Peyer's patch (tissue), 4 donors: ENCODE measurements around the gene SLC39A11. TPM values are rescaled to one million over a fixed set of nuclear protein-coding genes. Genes with fewer than 3 reads are reported as not detected.

ENCODE experiments used
- DNase-seq, 3 donors: peaks; one replicate each; pipeline ENCODE4 v3.0.0-alpha.2; 2017 to 2019
- H3K27ac ChIP-seq, 4 donors: fragments of 200-600 bp; sonication (generic); one replicate each; pipeline ENCODE4 v1.5.1; 2016 to 2019
- H3K27me3 ChIP-seq, 2 donors: fragments of 200-600 bp; sonication (generic); one replicate each; pipeline ENCODE4 v1.5.1; 2019
- H3K36me3 ChIP-seq, 3 donors: fragments of 200-600 bp; sonication (generic); one replicate each; pipeline ENCODE4 v1.5.1; 2016 to 2019
- H3K4me1 ChIP-seq, 4 donors: fragments of 200-600 bp; sonication (generic); one replicate each; pipeline ENCODE4 v1.5.1; 2016 to 2019
- H3K4me3 ChIP-seq, 4 donors: fragments of 200-600 bp; sonication (generic); 1 replicate in 3 of 4; 2 replicates in 1 of 4; pipeline ENCODE4 v1.5.1; 2016 to 2019; ENCODE audit warnings: mild to moderate bottlenecking in 1 of 4
- H3K9me3 ChIP-seq, 4 donors: fragments of 200-600 bp; sonication (generic); one replicate each; pipeline ENCODE4 v1.5.1; 2016 to 2019; ENCODE audit warnings: mild to moderate bottlenecking in 1 of 4
- CTCF ChIP-seq, 6 experiments: fragments of 450-650 bp in 4 of 6; fragments of 200-600 bp in 2 of 6; sonication (generic) in 1 of 6; IDR thresholded peaks; one replicate each; pipeline ENCODE4 v1.5.1; 2017 to 2019; ENCODE audit warnings: antibody characterized with exemption in 6 of 6, mild to moderate bottlenecking in 3 of 6, moderate library complexity in 1 of 6
- POLR2A ChIP-seq, 2 donors: fragments of 450-650 bp; IDR thresholded peaks; one replicate each; pipeline ENCODE4 v1.5.1; 2017; ENCODE audit warnings: antibody characterized with exemption in 2 of 2, mild to moderate bottlenecking in 2 of 2, moderate library complexity in 2 of 2
- total RNA-seq, 4 donors: library from RNA; depleted of rRNA; stranded (reverse); fragments of >200 nt; gene quantifications; one replicate each; pipeline ENCODE4 v1.1.0, GENCODE V29; 2016

SLC39A11 gene
- total RNA-seq, 4 donors from 2014 or later, result 39.9 to 91.6 (median 45.7) TPM

GRCh38 chr17:72878975-72879660, 213.4 kb downstream of the SLC39A11 start:
- no peak for DNase-seq
- Histone ChIP-seq H3K27ac (peak overlapping the region in 1 of 4 donors; percentile 50), H3K36me3 (peaks cover 0 to 17% (median 0%) of the 10 kb centered on the region in 3 donors), H3K9me3 (peaks cover 0 to 19% (median 10%) of the 10 kb centered on the region in 4 donors), H3K4me1 (peaks cover 0 to 2% (median 0%) of the 10 kb centered on the region in 4 donors), H3K27me3 (no peaks in the 10 kb centered on the region), H3K4me3 (no peak overlapping the region)
- TF ChIP-seq CTCF (IDR thresholded peaks at IDR 0.05) (no peak), POLR2A (IDR thresholded peaks at IDR 0.05) (no peak)

- Histone ChIP-seq H3K9me3 (peaks cover 0 to 19% (median 10%) of the 10 kb centered on the region in 4 donors), H3K4me3 (no peak overlapping the region), H3K27me3 (no peaks in the 10 kb centered on the region), H3K4me1 (peaks cover 0 to 2% (median 0%) of the 10 kb centered on the region in 4 donors), H3K27ac (no peak overlapping the region), H3K36me3 (peaks cover 0 to 10% (median 0%) of the 10 kb centered on the region in 3 donors)
- TF ChIP-seq CTCF (IDR thresholded peaks at IDR 0.05), result no peak
- no peak for TF ChIP-seq POLR2A (IDR thresholded peaks at IDR 0.05)
- DNase-seq, result no peak
Measured at GRCh38 chr17:72877348-72877747, 215.1 kb downstream of the SLC39A11 start.

GRCh38 chr17:72876413-72876812, 216.1 kb downstream of the SLC39A11 start:
- peaks cover 0 to 2% (median 0%) of the 10 kb centered on the region in 4 donors for H3K4me1 ChIP-seq
- TF ChIP-seq CTCF (IDR thresholded peaks at IDR 0.05) (no peak), POLR2A (IDR thresholded peaks at IDR 0.05) (no peak)
- H3K36me3 ChIP-seq, result peaks cover 0 to 10% (median 0%) of the 10 kb centered on the region in 3 donors
- DNase-seq, result no peak
- H3K27me3 ChIP-seq, result no peaks in the 10 kb centered on the region
- peaks cover 0 to 19% (median 10%) of the 10 kb centered on the region in 4 donors for H3K9me3 ChIP-seq
- no peak overlapping the region for H3K27ac ChIP-seq
- no peak overlapping the region for H3K4me3 ChIP-seq

GRCh38 chr17:72875361-72875760, 217.1 kb downstream of the SLC39A11 start:
- H3K9me3 ChIP-seq, result peaks cover 0 to 14% (median 9%) of the 10 kb centered on the region in 4 donors
- H3K4me3 ChIP-seq, result no peak overlapping the region
- H3K27ac ChIP-seq, result no peak overlapping the region
- peaks cover 0 to 4% (median 0%) of the 10 kb centered on the region in 3 donors for H3K36me3 ChIP-seq
- no peaks in the 10 kb centered on the region for H3K27me3 ChIP-seq
- H3K4me1 ChIP-seq, result peaks cover 0 to 2% (median 0%) of the 10 kb centered on the region in 4 donors
- DNase-seq, result no peak
- TF ChIP-seq CTCF (IDR thresholded peaks at IDR 0.05) (no peak), POLR2A (IDR thresholded peaks at IDR 0.05) (no peak)

GRCh38 chr17:72872396-72872795, 220.1 kb downstream of the SLC39A11 start:
- Histone ChIP-seq H3K36me3 (no peaks in the 10 kb centered on the region), H3K9me3 (peaks cover 0 to 4% (median under 1%) of the 10 kb centered on the region in 4 donors), H3K27me3 (no peaks in the 10 kb centered on the region), H3K4me3 (no peak overlapping the region), H3K4me1 (no peaks in the 10 kb centered on the region), H3K27ac (no peak overlapping the region)
- TF ChIP-seq CTCF (IDR thresholded peaks at IDR 0.05) (no peak), POLR2A (IDR thresholded peaks at IDR 0.05) (no peak)
- DNase-seq, result no peak
